GM18499 (cell line): ENCODE measurements around the gene LUC7L2.
"Not testable (repeated sequence)": the region's sequence is repeated elsewhere in the genome, so short reads cannot be mapped to it uniquely, and the experiment has no call there.

ENCODE experiments used
- ATAC-seq: cut with Tn5 transposase; IDR thresholded peaks from one replicate; pipeline ENCODE4 v1.9.1; 2021; ENCODE audit warnings: moderate number of reproducible peaks; ENCODE audit not compliant: insufficient read depth, unreplicated experiment

The LUC7L2 gene

DNA sequence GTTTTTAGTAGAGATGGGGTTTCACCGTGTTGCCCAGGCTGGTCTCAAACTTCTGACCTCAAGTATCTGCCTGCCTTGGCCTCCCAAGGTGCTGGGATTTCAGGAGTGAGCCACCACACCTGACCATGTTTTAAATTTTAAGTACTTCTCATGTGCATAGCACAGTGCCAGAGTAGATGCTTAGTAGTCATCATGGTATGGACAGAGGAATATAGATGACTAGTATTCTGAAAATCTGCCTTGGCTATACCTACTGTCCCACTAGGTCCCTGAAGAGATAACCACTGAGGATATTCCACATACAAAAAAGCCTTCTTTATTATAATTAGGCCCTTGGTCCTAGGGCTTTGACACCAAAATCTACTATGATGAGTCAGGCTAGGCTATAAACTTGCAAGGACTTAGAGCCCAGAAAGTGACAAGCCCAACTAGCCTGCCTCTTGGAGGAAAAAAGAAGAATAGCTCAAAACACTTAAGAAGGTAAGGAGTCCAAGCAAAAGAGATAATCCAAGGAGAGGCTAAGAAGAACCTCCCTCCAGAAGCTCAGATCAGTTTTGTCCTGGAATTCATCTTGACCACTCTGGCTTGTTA lies 34.0 kb downstream of the LUC7L2 start:
- ATAC-seq: no peak

DNA sequence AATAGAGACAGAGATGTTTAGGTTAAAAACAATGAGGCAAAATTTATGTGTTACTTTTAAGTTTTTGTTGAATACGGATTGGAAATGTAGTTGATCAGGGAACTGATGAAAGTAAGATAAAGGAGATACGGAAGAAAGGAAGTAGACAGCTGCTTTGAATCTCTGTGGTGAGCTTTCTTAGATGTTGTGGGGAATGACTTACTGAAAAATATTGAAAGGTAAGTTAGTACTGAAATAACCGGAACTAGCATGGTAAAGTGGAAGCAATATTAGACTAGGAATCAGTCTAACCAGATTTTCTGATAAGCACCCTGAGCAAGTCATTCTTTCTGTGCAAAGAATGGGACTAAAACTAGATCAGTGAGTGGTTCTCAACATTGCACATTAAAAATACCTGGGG lies 34.8 kb downstream of the LUC7L2 start:
- ATAC-seq: no peak

DNA sequence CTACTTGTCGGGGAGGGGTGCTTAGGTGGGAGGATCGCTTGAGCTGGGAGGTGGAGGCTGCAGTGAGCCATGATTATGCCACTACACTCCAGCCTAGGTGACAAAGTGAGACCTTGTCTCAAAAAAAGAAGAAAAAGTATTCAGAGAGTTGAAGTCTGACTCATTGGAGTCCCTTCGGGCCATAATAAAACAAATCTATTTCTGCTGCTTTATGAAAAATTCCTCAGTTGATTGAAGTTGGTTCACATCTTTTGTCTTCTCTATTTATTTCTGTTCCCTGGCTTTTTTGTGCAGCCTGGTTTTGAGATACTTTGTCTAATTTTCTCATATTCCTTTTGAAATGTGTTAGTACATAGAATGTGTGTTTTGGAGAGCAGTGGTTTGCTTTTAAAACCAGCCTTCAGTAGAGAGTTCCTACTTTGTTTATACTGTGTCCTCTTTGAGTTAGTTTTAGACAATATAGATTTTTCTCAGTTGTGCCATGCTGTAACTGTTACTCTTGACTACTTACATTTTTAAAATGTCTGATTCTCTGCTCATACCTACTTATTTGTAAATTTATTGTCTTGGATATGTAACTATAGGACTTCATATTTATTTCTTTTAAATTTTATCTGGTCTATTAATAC lies 36.7 kb downstream of the LUC7L2 start:
- ATAC-seq: no peak

DNA sequence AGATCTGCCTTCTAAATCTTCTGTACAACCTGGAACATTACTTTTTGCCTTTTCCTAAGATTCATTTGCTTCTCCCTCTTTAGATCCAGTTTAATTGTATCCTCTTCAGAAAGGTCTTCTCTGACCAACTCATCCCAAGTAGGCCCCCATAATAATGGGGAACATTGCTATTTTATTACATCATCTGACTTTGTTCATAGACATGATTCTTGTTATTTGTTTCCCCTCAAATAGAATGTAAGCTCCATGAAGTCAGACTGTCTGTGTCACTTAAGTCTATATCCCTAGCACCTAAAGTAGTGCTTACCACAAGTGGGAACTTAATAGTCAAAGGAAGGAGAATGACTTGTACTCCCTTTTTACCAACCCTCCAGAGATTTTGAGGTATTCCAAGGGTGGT lies 37.5 kb downstream of the LUC7L2 start:
- ATAC-seq: no peak

DNA sequence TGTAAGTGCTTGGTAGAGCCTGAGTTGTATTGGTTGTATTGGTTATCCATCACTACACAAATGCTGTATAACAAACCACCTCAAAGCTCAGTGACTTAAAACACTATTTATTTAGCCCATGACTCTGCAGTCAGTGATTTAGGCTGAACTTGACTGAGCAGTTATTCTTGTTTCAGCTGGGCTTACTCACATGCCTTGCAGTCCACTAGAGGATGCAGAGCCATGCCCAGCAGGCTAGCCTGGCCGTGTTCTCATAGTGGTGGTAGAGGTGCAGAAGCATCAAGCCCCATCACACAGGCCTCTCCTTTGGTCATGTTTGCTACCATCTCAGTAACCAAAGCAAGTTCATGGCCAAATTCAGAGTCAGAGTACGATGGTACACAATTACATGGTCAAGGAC lies 43.9 kb downstream of the LUC7L2 start:
- ATAC-seq: no peak

DNA sequence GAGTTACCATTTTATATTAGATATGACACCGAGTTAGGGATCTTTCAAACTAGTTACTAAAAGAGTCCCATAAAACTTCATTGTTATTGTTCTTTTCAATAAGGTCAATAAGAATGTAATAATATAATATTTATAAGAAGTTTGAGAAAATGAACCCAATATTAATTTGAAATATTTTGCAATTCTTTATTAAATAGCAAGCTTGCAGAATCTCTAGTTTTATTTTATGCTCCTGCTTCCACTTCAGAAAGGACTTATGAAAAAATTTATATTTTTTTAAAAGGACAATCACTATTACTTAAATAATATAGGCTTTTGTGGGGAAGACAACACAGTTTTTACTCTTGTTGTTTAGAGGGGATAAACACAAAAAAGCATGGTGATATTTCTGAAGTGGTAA lies 47.9 kb downstream of the LUC7L2 start:
- ATAC-seq: no peak

DNA sequence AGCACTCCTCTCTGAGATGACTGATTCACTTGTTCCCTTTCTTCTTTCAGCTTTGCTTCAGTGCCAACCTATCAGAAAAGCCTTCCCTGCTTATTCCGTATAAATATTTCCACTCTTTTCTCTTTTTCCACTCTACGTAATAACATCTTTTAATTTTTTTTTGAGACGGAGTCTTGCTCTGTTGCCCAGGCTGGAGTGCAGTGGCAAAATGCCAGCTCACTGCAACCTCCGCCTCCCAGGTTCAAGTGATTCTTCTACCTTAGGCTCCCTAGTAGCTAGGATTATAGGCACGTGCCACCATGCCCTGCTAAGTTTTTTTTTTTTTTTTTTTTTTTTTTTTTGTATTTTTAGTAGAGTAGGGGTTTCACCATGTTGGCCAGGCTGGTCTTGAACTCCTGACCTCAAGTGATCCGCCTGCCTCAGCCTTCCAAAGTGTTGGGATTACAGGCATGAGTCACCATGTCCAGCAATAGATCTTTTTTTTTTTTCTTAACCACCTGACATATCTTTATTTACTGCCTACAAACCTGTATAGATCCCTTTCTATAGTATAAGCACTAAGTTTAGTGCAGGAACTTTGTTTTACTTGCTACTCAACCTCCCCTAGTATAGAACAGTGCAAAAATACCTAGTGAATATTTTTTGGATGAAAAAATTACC lies 55.2 kb downstream of the LUC7L2 start:
- ATAC-seq: not testable (repeated sequence)

DNA sequence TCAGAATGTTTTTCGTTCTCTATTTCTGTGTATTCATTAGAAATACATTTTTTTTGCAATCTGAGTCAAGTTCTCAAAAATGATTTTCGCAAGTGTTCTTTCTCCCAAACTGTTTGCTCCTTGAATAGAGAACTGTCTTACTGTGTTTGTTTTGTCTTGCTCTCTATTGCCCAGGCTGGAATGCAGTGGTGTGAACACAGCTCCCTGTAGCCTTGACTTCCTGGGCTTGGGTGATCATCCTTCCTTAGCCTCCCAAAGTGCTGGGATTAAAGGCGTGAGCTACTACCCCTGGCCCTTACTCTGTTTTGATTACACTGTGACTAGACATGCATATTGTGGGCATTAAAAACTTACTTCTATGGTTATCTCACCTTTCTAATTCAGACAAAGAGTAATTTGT lies 56.7 kb downstream of the LUC7L2 start:
- no peak for ATAC-seq

DNA sequence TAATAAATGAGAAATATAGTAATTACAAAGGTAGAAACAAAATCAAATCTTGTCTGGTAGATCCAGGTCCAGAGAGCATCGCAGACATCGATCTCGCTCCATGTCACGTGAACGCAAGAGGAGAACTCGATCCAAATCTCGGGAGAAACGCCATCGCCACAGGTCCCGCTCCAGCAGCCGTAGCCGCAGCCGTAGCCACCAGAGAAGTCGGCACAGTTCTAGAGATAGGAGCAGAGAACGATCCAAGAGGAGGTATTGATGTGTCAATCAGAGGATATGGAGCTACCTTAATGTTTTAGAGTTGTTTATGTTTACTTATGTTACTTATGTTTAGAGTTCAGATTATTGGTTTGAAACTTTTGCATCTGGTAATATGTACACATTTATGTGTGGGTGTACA lies 57.8 kb downstream of the LUC7L2 start:
- no peak for ATAC-seq

DNA sequence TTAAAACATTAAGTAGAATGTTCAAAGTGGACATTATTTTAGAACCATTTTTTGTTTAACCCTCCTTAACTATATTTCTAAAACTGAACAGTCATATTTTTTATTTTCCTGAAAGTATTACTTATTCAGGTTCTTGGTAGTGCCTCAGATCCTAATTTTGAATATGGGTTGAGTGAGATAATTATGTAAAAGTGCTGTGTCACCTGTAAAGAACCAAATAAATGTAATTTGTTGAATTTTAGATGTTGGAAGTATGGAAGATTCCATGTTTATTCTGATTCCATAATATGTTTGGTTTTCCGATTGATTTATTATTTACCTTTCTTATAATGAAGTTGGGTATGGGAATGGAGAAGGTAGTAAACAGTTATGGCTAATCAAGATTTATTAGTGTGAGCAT lies 61.4 kb downstream of the LUC7L2 start:
- no peak for ATAC-seq

DNA sequence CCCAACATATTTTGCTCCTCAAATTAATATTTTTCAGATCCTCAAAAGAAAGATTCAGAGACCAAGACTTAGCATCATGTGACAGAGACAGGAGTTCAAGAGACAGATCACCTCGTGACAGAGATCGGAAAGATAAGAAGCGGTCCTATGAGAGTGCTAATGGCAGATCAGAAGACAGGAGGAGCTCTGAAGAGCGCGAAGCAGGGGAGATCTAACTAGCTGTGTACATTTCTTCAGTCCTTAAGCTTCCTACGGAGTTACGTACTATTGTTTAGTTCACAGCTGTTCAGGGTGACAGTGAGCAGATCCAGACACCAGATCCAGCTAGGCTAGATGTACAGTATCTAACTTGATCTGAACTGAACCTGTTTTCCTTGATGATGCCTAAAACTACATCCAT lies 62.4 kb downstream of the LUC7L2 start:
- ATAC-seq: no peak

DNA sequence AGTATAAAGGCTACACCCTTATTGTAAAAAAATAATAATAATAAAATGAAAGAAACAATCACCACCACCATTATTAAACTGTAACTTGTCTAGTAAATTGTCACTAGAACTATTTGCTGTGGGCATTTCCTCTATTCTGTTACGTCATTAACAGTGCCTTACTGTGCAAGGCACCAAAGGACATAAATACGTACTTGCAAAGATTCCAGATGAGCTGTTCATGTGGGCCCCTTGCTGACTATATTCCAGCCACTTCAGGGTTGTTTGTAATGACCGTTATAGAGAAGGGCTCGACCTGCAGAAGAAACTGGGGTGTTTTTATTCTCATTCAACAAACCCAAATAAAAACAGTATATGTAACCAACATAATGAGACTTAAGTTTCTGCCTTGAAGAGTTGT lies 63.4 kb downstream of the LUC7L2 start:
- ATAC-seq: no peak

DNA sequence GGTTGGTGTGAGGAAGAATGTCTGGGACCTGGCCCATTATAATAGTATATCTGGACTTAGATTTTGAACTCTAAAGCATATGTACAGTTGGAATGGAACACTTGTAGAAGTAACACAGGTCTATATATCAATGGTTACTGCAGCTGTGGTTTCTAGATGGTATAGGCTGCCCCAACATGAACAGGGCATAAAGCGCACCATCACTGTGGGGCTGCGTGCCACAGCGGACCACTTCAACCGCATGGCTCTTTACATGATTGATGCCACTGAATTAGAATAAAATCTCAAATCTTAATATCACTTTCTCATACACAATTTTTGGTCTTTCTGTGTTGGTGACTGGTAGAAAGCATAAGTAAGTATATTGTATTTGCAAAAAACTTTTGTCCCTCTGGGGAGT lies 64.3 kb downstream of the LUC7L2 start:
- ATAC-seq: no peak

DNA sequence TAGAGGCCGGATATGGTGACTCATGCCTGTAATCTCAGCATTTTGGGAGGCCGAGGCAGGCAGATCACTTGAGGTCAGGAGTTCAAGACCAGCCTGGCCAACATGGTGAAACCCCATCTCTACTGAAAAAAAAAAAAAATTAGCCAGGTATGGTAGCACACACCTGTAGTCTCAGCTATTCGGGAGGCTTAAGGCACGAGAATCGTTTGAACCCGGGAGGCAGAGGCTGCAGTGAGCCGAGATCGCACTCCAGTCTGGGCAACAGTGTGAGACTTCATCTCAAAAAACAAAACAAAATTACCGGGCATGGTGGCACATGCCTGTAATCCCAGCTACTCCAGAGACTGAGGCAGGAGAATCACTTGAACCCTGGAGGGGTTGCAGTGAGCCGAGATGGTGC lies 66.0 kb downstream of the LUC7L2 start:
- not testable (repeated sequence) for ATAC-seq

DNA sequence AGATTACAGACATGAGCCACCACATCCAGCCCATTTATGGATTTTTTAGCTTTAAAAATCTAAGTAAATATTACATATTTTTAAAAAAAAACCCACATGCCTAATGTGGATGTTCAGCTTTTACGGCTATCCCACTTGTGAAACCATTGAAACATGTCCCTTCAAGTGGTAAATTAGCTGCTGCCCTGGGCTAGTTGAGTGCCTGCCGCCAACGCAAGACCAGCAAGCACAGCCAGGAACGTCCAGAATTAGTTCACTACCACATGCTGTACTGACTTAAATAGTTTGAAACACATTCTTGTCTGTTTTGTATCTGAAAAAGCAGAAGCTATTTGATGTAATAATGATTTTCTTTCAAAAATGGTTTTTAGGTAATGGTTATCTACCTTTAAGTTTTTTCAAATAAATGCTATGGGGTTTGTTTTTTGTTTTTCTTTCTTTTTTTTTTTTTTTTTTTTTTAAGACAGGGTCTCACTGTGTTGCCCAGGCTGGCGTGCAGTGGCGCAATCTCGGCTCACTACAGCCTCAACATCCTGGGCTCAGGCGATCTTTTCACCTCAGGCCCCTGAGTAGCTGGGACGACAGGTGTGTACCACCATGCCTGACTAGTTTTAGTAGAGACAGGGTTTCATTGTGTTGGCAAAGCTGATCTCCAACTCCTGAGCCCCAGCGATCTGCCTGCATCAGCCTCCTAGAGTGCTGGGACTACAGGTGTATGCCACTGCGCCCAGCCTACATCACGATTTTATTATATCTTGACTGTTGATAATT lies 66.7 kb downstream of the LUC7L2 start:
- no peak for ATAC-seq

DNA sequence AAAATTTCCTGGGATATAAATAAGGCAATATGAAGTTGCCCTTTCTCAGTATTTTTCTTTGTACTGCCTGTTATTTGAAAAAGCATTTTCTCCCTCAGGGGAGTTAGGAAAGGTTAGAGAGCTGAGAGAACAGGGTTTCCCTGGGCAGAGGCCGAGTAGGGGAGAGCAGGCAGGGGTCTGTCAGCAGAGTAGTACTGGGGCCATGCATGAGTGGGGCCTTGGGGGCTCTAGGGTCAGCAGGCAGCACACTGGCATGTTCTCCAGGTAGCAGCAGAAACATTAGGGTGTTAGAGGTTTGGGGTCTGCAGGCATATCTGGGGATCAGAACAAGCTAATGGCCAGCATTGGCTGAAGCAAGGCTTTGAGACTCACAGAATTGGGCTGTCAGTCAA lies 67.3 kb downstream of the LUC7L2 start:
- ATAC-seq: no peak

DNA sequence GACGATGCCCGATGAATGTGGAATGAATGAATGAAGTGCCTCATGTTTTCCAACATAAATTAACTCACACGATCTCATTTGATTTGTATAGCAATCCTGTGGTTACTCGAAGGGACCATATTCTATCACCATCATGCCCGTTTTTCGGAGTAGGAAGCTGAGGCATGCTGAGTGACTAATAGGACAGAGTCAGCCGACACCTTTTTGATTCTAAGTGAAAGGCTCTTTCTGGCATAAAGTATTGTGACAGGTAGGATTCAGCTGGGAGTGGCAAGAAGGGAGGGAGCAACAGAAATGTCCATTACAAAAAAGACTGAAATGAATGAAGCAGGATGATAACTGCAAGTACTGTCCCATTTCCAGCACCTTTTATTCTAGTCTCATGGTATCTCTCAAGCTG lies 68.1 kb downstream of the LUC7L2 start:
- no peak for ATAC-seq

DNA sequence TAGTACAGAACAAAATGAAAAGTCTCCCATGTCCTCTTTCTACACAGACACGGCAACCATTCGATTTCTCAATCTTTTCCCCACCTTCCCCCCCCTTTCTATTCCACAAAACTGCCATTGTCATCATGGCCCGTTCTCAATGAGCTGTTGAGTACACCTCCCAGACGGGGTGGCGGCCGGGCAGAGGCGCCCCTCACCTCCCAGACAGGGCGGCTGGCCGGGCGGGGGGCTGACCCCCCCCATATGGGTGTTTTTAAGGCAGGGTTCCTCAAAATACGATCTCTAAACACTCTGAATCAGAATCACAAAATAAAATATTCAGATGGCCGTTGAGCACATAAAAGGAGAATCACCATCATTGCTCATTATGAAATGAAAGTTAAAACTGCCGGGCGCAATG lies 70.0 kb downstream of the LUC7L2 start:
- not testable (repeated sequence) for ATAC-seq

DNA sequence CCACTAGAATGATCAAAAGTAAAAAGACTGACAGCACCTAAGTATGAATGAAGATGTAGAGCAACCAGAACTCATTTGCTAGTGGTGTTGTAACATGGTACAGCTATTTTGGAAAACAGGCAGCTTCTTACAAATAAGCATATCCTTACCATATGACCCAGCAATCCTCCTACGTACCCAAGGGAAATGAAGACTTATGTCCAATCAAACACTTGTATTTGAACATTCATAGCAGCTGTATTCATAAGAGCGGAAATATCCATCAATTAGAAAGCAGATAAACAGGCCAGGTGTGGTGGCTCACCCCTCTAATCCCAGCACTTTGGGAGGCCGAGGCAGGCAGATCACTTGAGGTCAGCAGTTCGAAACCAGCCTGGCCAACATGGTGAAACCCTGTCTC lies 70.7 kb downstream of the LUC7L2 start:
- no peak for ATAC-seq

DNA sequence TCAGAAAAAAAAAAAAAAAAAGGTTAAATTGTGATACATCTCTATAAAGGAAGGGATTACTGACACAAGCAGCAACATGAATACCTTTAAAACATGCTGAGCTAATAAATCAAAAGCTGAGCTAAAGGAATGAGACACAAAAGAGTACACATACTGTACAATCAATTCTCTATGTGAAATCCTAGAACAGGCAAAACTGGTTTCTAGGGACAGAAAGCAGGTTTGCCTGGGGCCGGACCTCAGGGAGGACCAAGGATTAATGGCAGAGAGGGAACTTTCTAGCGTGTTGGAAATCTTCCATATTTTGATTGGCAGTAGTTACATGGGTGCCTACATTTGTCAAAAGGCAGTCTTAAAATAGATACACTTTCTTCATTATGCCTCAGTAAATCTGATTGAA lies 71.3 kb downstream of the LUC7L2 start:
- no peak for ATAC-seq

DNA sequence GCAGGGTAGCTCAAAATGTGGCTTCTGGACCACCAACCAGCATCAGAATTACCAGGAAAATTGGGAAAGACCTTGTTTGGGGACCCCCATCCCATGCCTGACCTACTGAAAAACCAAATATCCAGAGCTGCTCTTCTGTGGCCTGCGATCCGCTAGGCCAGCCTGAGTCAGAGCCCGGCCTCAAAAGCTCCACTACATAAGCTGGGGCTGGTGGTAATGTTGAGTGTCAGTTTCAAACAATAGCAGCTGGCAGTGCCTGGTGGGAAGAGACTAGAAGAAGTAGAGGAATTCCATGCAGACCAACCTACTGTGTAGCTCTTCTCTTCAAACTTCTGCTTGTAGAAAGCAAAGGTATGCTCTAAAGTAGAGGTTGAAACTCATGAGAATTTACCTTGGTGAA lies 71.8 kb downstream of the LUC7L2 start:
- no peak for ATAC-seq
